Hepatocyte (in vitro differentiated cells): ENCODE measurements around the gene CEP135. TPM values are rescaled to one million over a fixed set of nuclear protein-coding genes. Genes with fewer than 3 reads are reported as not detected.
"Not testable (repeated sequence)": the region's sequence is repeated elsewhere in the genome, so short reads cannot be mapped to it uniquely, and the experiment has no call there.

Source experiments
- DNase-seq: peaks from one replicate; pipeline ENCODE4 v3.0.0-alpha.2; 2016; ENCODE audit warnings: low spot score
- H2AFZ ChIP-seq: fragments of 200-600 bp; sonication (generic); 2 replicates; pipeline ENCODE4 v1.6.0; 2016; ENCODE audit warnings: antibody characterized with exemption, mild to moderate bottlenecking
- H3K27ac ChIP-seq: fragments of 200-600 bp; sonication (generic); 2 replicates; pipeline ENCODE4 v1.5.1; 2016; ENCODE audit warnings: mild to moderate bottlenecking
- H3K27me3 ChIP-seq: fragments of 200-600 bp; sonication (generic); 2 replicates; pipeline ENCODE4 v1.6.1; 2016
- H3K36me3 ChIP-seq: fragments of 200-600 bp; sonication (generic); replicated peaks from 2 replicates; pipeline ENCODE4 v1.5.1; 2016; ENCODE audit warnings: low read depth; ENCODE audit not compliant: insufficient read depth
- H3K4me1 ChIP-seq: fragments of 200-600 bp; sonication (generic); 2 replicates; pipeline ENCODE4 v1.5.1; 2016; ENCODE audit warnings: mild to moderate bottlenecking, moderate library complexity; ENCODE audit not compliant: insufficient read depth
- H3K4me2 ChIP-seq: fragments of 200-600 bp; sonication (generic); 2 replicates; pipeline ENCODE4 v1.6.0; 2016
- H3K4me3 ChIP-seq: fragments of 200-600 bp; sonication (generic); 2 replicates; pipeline ENCODE4 v1.5.1; 2016; ENCODE audit warnings: mild to moderate bottlenecking
- H3K79me2 ChIP-seq: fragments of 200-600 bp; sonication (generic); 2 replicates; pipeline ENCODE4 v1.6.0; 2017; ENCODE audit warnings: mild to moderate bottlenecking
- H3K9me2 ChIP-seq: fragments of 200-600 bp; sonication (generic); replicated peaks from 2 replicates; pipeline ENCODE4 v1.6.0; 2017; ENCODE audit warnings: mild to moderate bottlenecking; ENCODE audit not compliant: insufficient read depth
- H3K9me3 ChIP-seq: fragments of 200-600 bp; sonication (generic); 2 replicates; pipeline ENCODE4 v1.5.1; 2016; ENCODE audit warnings: low read depth, mild to moderate bottlenecking
- H4K20me1 ChIP-seq: fragments of 200-600 bp; sonication (generic); 2 replicates; pipeline ENCODE4 v1.6.0; 2016; ENCODE audit warnings: mild to moderate bottlenecking; ENCODE audit not compliant: insufficient read depth, poor library complexity, severe bottlenecking
- EZH2 ChIP-seq: fragments of 200-600 bp; sonication (generic); IDR thresholded peaks from 2 replicates; pipeline ENCODE4 v1.6.1; 2016; ENCODE audit warnings: antibody characterized with exemption, mild to moderate bottlenecking, borderline replicate concordance
- EZH2phosphoT487 ChIP-seq: fragments of 200-600 bp; sonication (generic); IDR thresholded peaks from one replicate; pipeline ENCODE4 v1.6.1; 2018; ENCODE audit warnings: antibody characterized with exemption, mild to moderate bottlenecking, low read depth, moderate library complexity; ENCODE audit not compliant: unreplicated experiment, severe bottlenecking
- WGBS: methylation state at CpG from one replicate; pipeline ENCODE4 v1.1.6; 2016; ENCODE audit warnings: low lambda C conversion rate; ENCODE audit errors: missing lambda C conversion rate; 5-methylcytosine and 5-hydroxymethylcytosine counted together
- polyA plus RNA-seq: library from polyadenylated mRNA; unstranded; fragments of >200 nt; fragmentation: Nextera tagmentation; extraction: Ambion mirVana; gene quantifications from 2 replicates; pipeline ENCODE4 v1.2.1, GENCODE V29; 2016
- total RNA-seq: library from RNA; depleted of rRNA; stranded (reverse); fragments of >200 nt; gene quantifications from 2 replicates; pipeline ENCODE4 v1.2.3, GENCODE V29; 2014
- TF ChIP-seq, protein P1 (sequence below): fragments of 200-600 bp; sonication (generic); IDR thresholded peaks from 2 replicates; pipeline ENCODE4 v1.5.1; 2016; ENCODE audit warnings: antibody characterized with exemption, mild to moderate bottlenecking; ENCODE audit not compliant: poor library complexity

The CEP135 gene
- total and polyA plus RNA-seq, 2 experiments from 2014 or later, result 3.1 to 7.7 TPM

DNA sequence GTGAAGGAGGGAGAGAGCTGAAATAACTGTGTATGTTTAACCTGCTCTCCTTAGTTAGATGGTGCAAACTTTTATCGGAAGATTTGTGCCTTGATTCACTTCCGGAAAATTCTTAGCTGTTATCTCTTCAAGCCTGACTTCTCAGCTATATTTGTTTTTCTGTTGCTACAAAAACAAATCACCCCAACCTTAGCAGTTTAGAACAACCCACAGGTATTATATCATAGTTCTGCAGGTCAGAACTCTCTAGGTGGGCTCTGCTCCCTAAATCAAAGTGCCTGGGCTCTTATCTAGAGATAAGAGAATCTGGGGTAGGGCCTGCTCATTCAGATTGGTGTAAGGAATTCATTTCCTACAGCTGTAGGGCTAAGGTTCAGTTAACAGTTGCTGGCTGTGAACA, 15.1 kb upstream of the CEP135 start:
- Histone ChIP-seq H3K4me1 (no peaks in the 10 kb centered on the region), H3K9me3 (no peaks in the 10 kb centered on the region), H3K27ac (peak overlapping the region; percentile 17), H2AFZ (no peak overlapping the region), H3K4me2 (no peak overlapping the region), H4K20me1 (no peaks in the 10 kb centered on the region), H3K79me2 (no peaks in the 10 kb centered on the region), H3K36me3 (no peaks in the 10 kb centered on the region), H3K27me3 (no peaks in the 10 kb centered on the region), H3K4me3 (no peak overlapping the region), H3K9me2 (no peaks in the 10 kb centered on the region)
- 65% methylated on average over 2 of the region's 2 CpGs for WGBS
- TF ChIP-seq, protein P1, sequence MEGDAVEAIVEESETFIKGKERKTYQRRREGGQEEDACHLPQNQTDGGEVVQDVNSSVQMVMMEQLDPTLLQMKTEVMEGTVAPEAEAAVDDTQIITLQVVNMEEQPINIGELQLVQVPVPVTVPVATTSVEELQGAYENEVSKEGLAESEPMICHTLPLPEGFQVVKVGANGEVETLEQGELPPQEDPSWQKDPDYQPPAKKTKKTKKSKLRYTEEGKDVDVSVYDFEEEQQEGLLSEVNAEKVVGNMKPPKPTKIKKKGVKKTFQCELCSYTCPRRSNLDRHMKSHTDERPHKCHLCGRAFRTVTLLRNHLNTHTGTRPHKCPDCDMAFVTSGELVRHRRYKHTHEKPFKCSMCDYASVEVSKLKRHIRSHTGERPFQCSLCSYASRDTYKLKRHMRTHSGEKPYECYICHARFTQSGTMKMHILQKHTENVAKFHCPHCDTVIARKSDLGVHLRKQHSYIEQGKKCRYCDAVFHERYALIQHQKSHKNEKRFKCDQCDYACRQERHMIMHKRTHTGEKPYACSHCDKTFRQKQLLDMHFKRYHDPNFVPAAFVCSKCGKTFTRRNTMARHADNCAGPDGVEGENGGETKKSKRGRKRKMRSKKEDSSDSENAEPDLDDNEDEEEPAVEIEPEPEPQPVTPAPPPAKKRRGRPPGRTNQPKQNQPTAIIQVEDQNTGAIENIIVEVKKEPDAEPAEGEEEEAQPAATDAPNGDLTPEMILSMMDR, result no peak
- TF ChIP-seq EZH2phosphoT487, result no peak
- no peak for TF ChIP-seq EZH2
- no peak for DNase-seq

GRCh38 chr4:55935907-55936306, 12.8 kb upstream of the CEP135 start:
- H2AFZ ChIP-seq, H3K9me3 ChIP-seq, H3K4me2 ChIP-seq, H4K20me1 ChIP-seq, H3K79me2 ChIP-seq, H3K9me2 ChIP-seq, H3K4me3 ChIP-seq, DNase-seq, H3K27me3 ChIP-seq, H3K36me3 ChIP-seq, H3K4me1 ChIP-seq, H3K27ac ChIP-seq: not testable (repeated sequence)
- 94% methylated on average over 6 of the region's 6 CpGs for WGBS

DNA sequence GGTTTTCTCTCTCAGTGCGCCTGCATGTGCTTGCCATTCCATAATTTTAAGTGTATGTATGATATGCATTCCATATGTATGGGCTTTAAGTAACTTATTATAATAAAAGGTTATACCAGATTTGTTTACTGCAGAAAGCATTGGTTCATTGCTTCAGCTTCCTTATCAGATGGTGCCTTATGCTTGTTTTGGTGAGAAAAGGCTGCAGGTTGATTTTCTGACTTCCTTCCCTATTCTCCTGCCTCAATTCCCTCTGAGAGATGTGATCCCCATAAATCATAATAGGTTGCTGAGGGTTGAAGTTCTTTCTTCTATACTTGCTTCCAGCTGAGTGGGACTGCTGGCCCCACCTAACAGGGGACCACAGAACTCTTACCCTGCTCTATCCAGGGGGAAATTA, 10.3 kb upstream of the CEP135 start:
- Histone ChIP-seq H3K36me3 (no peaks in the 10 kb centered on the region), H3K9me2 (no peaks in the 10 kb centered on the region), H3K27me3 (no peaks in the 10 kb centered on the region), H3K9me3 (no peaks in the 10 kb centered on the region), H3K79me2 (no peaks in the 10 kb centered on the region), H3K27ac (no peak overlapping the region), H3K4me2 (no peak overlapping the region), H4K20me1 (no peaks in the 10 kb centered on the region), H3K4me1 (no peaks in the 10 kb centered on the region), H3K4me3 (no peak overlapping the region), H2AFZ (no peak overlapping the region)
- no peak for DNase-seq
- 96% methylated on average over 1 of the region's 1 CpG for WGBS
- no peak for TF ChIP-seq EZH2phosphoT487
- TF ChIP-seq, protein P1, result no peak
- TF ChIP-seq EZH2, result no peak

GRCh38 chr4:55939421-55939820, 9.3 kb upstream of the CEP135 start:
- H3K4me1 ChIP-seq, result no peaks in the 10 kb centered on the region
- no peak overlapping the region for H3K27ac ChIP-seq
- H3K4me3 ChIP-seq, result no peak overlapping the region
- no peaks in the 10 kb centered on the region for H3K27me3 ChIP-seq
- WGBS, result 78% methylated on average over 2 of the region's 2 CpGs
- no peak overlapping the region for H3K4me2 ChIP-seq
- H2AFZ ChIP-seq, result no peak overlapping the region
- no peaks in the 10 kb centered on the region for H3K9me3 ChIP-seq
- H3K79me2 ChIP-seq, result no peaks in the 10 kb centered on the region
- TF ChIP-seq EZH2phosphoT487, result no peak
- TF ChIP-seq, protein P1, result no peak
- TF ChIP-seq EZH2, result no peak
- H3K36me3 ChIP-seq, result no peaks in the 10 kb centered on the region
- DNase-seq, result peak; percentile 45
- H4K20me1 ChIP-seq, result no peaks in the 10 kb centered on the region
- H3K9me2 ChIP-seq, result no peaks in the 10 kb centered on the region
